Stimulated activated CD4-positive, alpha-beta T cell treated with anti-CD3 and anti-CD28 coated beads, Interleukin-1b, Interleukin-23, amount 100 ng/mL, for 4 hours (primary cell): ENCODE results near the gene PTPN1.

Experiments used
- DNase-seq, 2 donors: peaks; one replicate each; pipeline ENCODE4 v3.0.0-alpha.2; 2020; ENCODE audit warnings: low read depth in 2 of 2

Gene PTPN1

DNA sequence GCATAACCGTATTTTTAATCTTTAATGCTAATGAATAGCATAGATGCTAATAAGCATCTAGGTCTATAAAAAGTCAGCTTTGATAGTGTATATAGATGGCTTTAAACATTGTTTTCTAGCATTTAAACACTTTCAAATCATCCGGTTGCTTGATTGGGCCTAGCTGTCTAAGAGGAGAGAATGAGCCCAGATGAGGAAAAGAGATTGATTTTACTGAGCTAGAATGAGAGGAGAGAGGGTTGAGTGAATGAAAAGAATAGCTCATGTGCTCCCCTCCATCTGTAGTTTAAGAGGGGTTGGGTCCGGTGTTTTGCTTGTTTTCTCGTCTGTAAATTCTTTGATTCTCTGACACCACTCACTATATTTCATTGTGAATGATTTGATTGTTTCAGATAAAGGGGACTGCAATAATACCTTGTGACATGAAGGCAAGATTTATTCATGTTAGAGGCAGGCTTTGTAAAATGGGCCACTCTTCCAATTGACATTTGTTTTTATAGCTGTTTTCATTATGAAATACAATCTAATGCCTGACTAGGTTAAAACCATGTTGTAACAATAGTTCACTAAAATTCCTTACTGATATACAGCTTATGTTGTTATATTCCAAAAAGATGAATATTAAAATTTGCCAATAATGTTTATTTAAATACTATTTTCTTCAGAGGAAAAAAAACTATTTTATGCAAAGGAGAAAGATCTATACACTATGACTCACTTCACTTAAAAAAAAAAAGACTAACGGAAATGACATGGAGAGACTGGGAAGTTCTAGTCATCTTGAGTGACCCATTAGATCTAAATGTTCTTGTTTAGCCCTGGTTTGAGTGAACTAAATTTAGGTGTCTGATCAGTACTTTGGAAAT is 3.2 kb downstream of the PTPN1 start:
- no peak for DNase-seq

DNA sequence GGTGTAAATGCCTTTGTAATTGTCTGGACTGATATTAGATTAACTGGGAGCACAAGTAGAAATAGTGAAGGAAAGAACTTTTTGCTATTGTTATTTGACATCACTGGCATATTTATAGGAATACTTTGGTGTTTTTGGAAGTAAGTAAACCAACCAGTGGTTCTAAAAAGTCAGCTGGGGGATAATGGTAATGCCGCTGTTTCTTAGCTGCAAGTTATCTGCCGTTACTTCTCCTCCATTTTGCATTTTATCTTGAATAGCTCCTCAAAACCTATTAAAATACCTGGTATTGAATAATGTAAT is 3.8 kb downstream of the PTPN1 start:
- no peak for DNase-seq

- no peak for DNase-seq
These were observed 4.6 kb downstream of the PTPN1 start for GRCh38 chr20:50514750-50515149.

DNA sequence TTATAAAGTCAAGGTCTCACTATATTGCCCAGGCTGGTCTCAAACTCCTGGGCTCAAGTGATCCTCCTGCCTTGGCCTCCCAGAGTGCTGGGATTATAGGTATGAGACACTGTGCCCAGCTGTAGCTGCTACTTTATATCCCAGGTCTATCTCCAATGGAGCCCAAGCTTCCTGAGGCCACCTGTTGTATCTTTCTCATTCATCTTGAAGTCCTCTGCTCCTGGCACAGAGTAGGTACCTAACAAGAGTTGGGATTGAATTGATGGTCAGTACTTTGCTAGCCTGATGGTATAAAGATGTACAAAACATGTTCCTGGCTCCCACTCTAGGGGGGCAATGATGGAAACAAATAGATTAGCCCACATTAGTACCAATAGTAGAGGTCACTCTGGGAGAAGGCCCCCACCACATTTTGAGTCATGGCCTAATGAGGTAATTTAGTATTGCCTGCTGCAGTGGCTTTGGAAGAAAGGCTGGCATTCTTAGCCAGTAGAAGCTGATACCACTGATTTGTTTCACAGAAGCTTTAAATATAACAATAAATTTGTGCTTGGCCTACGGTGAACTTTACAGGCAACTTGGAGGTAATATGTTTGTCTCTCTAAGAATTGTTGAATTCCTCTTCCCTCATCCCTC is 5.4 kb downstream of the PTPN1 start:
- no peak for DNase-seq

DNA sequence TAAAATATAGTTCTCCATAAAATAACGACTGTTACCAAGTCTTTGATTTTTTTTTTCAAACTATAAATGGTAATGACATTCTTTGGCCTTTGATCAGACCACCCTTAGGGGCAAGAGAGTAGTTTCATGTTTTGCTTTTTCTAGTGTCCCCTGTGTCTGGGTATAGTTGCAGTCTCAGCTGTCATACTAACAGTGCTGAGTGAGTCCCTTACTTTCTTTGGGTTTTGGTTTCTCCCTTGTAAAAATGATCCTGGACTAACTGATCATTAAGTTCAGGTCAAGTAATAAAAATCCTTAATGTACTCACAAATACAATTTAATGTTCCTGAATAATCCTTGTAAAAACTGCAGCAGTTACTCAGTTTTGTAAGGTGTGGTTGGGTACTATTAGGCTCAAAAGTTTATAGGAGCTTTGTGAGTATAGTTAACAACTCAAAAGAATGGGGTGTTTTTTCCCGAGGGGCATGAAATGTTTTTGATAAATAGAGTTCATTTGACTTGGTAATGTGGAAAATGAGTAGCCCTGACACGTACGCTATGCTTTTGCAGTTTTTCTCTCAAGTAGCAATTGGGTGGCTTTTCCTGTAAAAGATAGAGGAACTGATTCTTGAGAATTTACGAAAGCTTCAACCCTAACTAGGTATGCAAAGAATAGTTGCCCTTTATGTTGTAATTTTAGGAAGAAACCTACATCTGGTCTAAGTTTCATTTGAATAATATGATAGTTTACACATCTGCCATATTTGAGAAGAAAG is 6.2 kb downstream of the PTPN1 start:
- no peak for DNase-seq

DNA sequence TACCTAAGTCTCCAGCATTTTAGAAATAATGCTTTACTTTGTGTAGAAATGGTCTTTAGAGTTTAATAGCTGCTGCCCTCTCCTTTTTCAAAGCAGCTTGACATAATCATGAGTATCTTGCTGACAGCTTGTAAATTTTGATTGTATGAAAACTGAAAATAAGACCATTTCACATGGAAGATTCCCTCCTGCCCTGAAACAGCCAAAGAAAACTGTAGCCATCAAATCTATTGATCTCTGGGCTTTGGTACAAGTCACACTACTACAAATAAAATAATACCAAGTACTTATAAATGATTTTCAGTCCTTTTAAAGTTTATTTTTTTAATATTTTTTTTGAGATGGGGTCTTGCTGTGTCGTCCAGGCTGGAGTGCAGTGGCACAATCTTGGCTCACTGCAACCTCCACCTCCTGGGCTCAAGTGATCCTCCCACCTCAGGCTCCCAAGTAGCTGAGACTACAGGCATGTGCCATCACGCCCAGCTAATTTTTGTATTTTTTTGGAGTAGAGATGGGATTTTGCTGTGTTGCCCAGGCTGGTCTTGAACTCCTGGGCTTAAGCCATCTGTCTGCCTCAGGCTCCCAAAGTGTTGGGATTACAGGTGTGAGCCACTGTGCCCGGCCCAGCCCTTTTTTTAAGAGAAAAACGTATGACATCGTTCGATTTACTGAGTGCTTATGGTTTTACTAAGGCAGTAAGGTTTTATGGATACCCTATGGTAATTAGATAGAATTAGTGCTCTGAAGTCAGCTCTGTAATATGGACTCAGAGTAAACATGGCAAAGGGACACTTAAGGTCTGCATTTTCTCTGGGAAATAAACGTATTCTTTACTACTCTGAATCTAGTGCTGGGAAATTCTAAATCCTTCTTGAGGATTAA is 7.0 kb downstream of the PTPN1 start:
- no peak for DNase-seq

DNA sequence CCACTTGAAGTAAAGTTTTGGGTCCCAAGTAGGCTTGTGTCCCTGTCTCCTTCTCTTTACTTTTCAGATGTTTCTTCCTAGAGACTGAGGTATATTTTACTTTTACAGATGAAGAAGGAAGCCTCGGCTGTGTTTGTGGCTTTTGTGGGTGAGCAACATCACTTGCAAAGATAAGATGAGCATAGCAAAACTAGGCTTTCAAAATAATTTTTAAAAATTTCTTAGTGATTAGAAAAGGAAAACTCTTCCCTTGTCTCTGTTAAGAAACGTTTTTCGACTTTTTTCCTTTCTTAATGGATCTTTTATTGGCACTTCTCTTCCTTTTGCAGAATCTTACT is 7.6 kb downstream of the PTPN1 start:
- DNase-seq: no peak

GRCh38 chr20:50518270-50518721 is 8.1 kb downstream of the PTPN1 start:
- DNase-seq: no peak

DNA sequence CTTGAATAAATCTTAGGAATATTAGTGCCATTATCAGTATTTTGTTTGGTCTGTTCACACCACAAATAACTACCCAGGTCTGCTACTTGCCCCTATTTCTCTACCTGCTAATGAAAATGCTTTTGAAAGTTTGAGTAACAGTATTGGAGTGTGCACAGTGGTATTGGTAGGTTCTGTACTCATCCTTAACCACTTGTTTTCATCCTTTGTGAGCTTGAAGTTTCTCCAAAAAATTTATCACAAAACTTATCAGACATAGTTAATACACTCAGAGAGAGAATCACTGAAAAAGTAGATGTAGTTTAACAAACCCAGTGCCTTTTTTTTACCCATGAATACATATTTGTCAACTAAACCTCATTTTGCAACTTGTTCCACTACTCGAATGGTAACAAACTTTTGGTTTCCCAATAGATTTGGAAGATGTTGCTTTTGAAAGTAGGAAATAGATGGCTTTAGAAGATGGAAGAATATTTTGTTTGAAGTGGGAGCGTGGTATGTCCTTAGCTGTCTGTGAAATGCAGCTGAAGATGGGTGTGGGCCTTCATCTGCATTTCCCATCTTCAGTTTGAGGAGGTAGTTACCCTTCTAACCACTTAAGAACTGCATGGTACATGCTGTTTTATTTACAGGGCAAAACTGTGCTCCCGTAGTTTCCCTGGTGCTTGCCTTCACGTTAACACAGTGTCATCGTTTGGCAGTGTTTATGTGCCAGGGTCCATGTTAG is 9.0 kb downstream of the PTPN1 start:
- DNase-seq: no peak

DNA sequence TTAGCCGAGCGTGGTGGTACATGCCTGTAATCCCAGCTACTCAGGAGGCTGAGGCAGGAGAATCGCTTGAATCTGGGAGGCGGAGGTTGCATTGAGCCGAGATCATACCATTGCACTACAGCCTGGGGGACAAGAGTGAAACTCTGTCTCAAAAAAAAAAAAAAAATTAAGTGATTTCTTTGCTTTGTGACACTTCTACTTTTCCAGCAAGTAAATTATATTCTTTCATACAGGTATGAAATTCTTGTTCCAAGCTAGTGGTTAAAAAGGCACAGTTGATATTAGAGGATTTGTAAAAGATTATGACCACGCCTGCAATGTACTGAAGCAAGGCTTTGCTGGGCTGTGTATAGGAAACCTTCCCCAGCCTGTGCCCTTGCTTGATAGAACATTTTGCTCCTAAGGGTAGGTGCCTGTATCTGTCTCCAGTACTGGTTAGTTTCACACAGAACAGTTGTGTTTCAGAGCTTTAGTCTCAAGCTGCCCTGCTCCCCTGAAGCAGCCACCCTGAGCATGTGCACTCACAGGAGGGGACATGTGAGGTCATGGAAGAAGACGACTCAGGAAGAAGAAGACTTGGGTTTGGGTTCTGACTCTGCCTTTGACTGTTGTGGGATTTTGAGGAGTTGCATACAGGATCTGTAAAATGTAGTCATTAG is 10.2 kb downstream of the PTPN1 start:
- no peak for DNase-seq

GRCh38 chr20:50521221-50522052 is 11.3 kb downstream of the PTPN1 start:
- DNase-seq: no peak

DNA sequence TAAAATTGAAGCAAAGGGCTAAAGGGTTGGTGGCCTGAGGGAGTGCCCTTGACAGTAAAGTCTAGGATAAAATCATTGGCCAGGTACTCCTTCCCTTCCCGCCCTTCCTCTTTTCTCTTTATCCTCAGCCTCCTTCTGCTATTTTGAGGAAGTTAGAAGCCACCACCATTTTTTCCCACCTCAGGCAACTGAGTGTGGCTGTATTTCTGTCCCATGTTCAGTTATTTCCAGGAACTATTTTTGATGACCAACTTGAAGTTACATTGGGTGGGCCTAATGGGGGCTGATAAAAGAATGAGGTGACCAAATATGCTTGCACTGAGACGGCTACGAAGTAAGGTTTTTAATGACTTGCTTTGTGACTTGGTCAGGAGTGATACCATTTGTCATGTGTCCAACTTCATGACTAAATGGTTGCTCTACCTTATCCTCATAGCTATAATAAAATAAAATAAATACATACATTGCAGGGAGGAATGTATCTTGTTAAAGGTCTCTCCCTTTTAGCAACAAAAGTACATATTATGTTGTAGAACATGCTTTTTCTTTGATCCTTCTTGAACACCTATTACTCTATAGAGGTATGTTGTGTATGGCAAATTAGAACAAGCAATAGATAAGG is 12.0 kb downstream of the PTPN1 start:
- DNase-seq: no peak

- no peak for DNase-seq
These were observed 13.5 kb downstream of the PTPN1 start for GRCh38 chr20:50523552-50524167.

GRCh38 chr20:50525681-50526080 is 15.5 kb downstream of the PTPN1 start:
- no peak for DNase-seq

GRCh38 chr20:50526403-50526989 is 16.3 kb downstream of the PTPN1 start:
- no peak for DNase-seq

- DNase-seq: no peak
These were observed 17.0 kb downstream of the PTPN1 start for GRCh38 chr20:50527068-50527605.

DNA sequence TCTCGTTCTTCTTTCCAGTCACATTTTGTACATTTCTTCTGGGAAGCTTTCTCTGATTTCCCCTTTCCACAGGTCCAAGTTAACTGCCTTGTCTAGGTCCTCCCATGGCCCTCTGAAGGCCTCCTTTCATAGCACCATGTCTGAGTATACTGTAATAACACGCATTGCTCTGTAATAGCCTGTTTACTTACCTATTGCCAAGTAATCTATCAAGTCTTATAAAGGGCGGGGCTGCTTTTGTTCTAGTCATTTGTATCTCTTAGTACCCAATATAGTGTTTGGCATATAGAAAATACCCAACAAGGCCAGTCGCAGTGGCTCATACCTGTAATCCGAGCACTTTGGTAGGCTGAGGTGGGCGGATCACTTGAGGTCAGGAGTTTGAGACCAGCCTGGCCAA is 17.9 kb downstream of the PTPN1 start:
- no peak for DNase-seq

- DNase-seq: no peak
These were observed 18.7 kb downstream of the PTPN1 start for GRCh38 chr20:50528804-50529351.
